ENCODE measurements around the gene NUAK2.

DNA sequence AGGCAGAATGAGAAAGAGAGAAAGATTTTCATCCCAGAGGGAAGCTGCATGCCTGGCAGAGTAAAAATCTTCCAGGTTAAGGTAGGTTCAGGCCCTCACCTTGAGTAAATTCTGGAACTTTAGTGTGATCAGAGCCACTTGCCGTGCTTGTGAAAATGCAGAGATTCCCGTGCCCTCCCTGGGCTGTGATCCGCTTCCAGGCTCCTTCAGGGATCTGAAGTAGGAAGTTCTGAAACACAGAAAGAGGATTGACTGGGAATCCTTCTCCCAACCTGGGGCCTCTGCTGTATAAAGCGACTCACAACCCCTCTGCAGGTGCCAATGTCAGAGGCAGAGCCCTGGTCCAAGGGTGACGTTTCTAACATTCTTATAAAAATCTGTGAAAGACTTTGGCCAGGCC, 26.6 kb downstream of the NUAK2 start:
- no peak for TF ChIP-seq YY1 (IDR thresholded peaks at IDR 0.05; ENCODE audit: insufficient read depth, insufficient read length)
- no peak for TF ChIP-seq SUZ12 (IDR thresholded peaks at IDR 0.05; ENCODE audit: extremely low read depth, insufficient read depth, insufficient read length)

Data from NT2/D1 (cell line).